ENCODE measurements around the gene SPSB1. TPM values are rescaled to one million over a fixed set of nuclear protein-coding genes. Genes with fewer than 3 reads are reported as not detected.

Gene SPSB1
- total RNA-seq, 4 donors from 2014 or later, result 69.3 to 168 (median 94.1) TPM

- Histone ChIP-seq H3K27ac (peak overlapping the region in 3 of 4 donors; percentile 43 to 85 (median 79)), H3K36me3 (peaks cover 0 to 18% (median 0%) of the 10 kb centered on the region in 3 donors), H3K4me1 (peaks cover 0 to 61% (median 5%) of the 10 kb centered on the region in 4 donors), H3K27me3 (no peaks in the 10 kb centered on the region), H3K9me3 (no peaks in the 10 kb centered on the region), H3K4me3 (no peak overlapping the region)
- TF ChIP-seq CTCF (IDR thresholded peaks at IDR 0.05) (peak; percentile 6 to 81 (median 66)), POLR2A (IDR thresholded peaks at IDR 0.05) (peak in 1 of 2 donors; percentile 19)
- DNase-seq, result peak in 2 of 3 donors; percentile 72 to 84
Measured at GRCh38 chr1:9249534-9250410, 42.9 kb upstream of the SPSB1 start.

- H3K27ac ChIP-seq, result peak overlapping the region; percentile 19 to 85 (median 61)
- H3K27me3 ChIP-seq, result no peaks in the 10 kb centered on the region
- H3K9me3 ChIP-seq, result no peaks in the 10 kb centered on the region
- TF ChIP-seq POLR2A (IDR thresholded peaks at IDR 0.05) (peak in 1 of 2 donors; percentile 62), CTCF (IDR thresholded peaks at IDR 0.05) (no peak)
- H3K36me3 ChIP-seq, result peaks cover 0 to 14% (median 0%) of the 10 kb centered on the region in 3 donors
- peaks cover 0 to 61% (median 5%) of the 10 kb centered on the region in 4 donors for H3K4me1 ChIP-seq
- DNase-seq, result peak in 2 of 3 donors; percentile 75 to 77
- H3K4me3 ChIP-seq, result peak overlapping the region in 2 of 4 donors; percentile 28 to 30
Measured at GRCh38 chr1:9250411-9251381, 42.0 kb upstream of the SPSB1 start.

GRCh38 chr1:9251501-9251900, 41.2 kb upstream of the SPSB1 start:
- Histone ChIP-seq H3K9me3 (no peaks in the 10 kb centered on the region), H3K4me1 (peaks cover 0 to 61% (median 5%) of the 10 kb centered on the region in 4 donors), H3K36me3 (peaks cover 0 to 13% (median 0%) of the 10 kb centered on the region in 3 donors), H3K4me3 (peak overlapping the region in 1 of 4 donors; percentile 28), H3K27me3 (no peaks in the 10 kb centered on the region), H3K27ac (peak overlapping the region in 3 of 4 donors; percentile 43 to 85 (median 79))
- TF ChIP-seq POLR2A (IDR thresholded peaks at IDR 0.05) (no peak), CTCF (IDR thresholded peaks at IDR 0.05) (no peak)
- peak in 1 of 3 donors; percentile 57 for DNase-seq

GRCh38 chr1:9253004-9253403, 39.7 kb upstream of the SPSB1 start:
- no peaks in the 10 kb centered on the region for H3K27me3 ChIP-seq
- peak overlapping the region in 2 of 4 donors; percentile 9 to 50 for H3K27ac ChIP-seq
- H3K9me3 ChIP-seq, result no peaks in the 10 kb centered on the region
- peaks cover 0 to under 1% (median 0%) of the 10 kb centered on the region in 3 donors for H3K36me3 ChIP-seq
- H3K4me3 ChIP-seq, result no peak overlapping the region
- DNase-seq, result peak in 2 of 3 donors; percentile 59 to 64
- no peak for TF ChIP-seq POLR2A (IDR thresholded peaks at IDR 0.05)
- TF ChIP-seq CTCF (IDR thresholded peaks at IDR 0.05), result no peak
- peaks cover 0 to 60% (median 5%) of the 10 kb centered on the region in 4 donors for H3K4me1 ChIP-seq

- no peaks in the 10 kb centered on the region for H3K36me3 ChIP-seq
- H3K9me3 ChIP-seq, result no peaks in the 10 kb centered on the region
- TF ChIP-seq POLR2A (IDR thresholded peaks at IDR 0.05), result no peak
- no peak for TF ChIP-seq CTCF (IDR thresholded peaks at IDR 0.05)
- H3K27ac ChIP-seq, result no peak overlapping the region
- no peaks in the 10 kb centered on the region for H3K27me3 ChIP-seq
- H3K4me1 ChIP-seq, result peaks cover 0 to 54% (median 5%) of the 10 kb centered on the region in 4 donors
- DNase-seq, result no peak
- H3K4me3 ChIP-seq, result no peak overlapping the region
Measured at GRCh38 chr1:9253453-9254105, 39.1 kb upstream of the SPSB1 start.

All from Peyer's patch (tissue), 4 donors.